Transverse colon (tissue), 4 donors: ENCODE data around the gene TEK.

Experiments used
- CTCF ChIP-seq, 5 experiments: fragments of 200-600 bp in 3 of 5; fragments of 450-650 bp in 2 of 5; sonication (generic) in 3 of 5; IDR thresholded peaks; 1 replicate in 2 of 5; 2 replicates in 3 of 5; pipeline ENCODE4 v1.5.1; 2016 to 2017; ENCODE audit warnings: antibody characterized with exemption in 5 of 5, inconsistent platforms in 3 of 5, mild to moderate bottlenecking in 2 of 5, moderate library complexity in 1 of 5
- EP300 ChIP-seq: sonication (generic); formaldehyde crosslinking; IDR thresholded peaks from one replicate; pipeline ENCODE4 v1.6.1; 2017; ENCODE audit warnings: antibody characterized with exemption, low read depth
- POLR2A ChIP-seq: fragments of 450-650 bp; IDR thresholded peaks from one replicate; pipeline ENCODE4 v1.6.1; 2016; ENCODE audit warnings: antibody characterized with exemption, mild to moderate bottlenecking, moderate library complexity
- POLR2AphosphoS5 ChIP-seq, 3 donors: sonication (generic); formaldehyde crosslinking; IDR thresholded peaks; one replicate each; pipeline ENCODE4 v1.6.1; 2016; ENCODE audit warnings: antibody characterized with exemption in 3 of 3

- no peak for TF ChIP-seq POLR2A
- no peak for TF ChIP-seq CTCF (IDR thresholded peaks at IDR 0.05)
- no peak for TF ChIP-seq POLR2AphosphoS5 (IDR thresholded peaks at IDR 0.05)
- no peak for TF ChIP-seq EP300
Observed at GRCh38 chr9:27168951-27169350, 59.9 kb downstream of the TEK start.
